Choroid plexus epithelial cell (primary cell): ENCODE data around the gene HACL1.

Experiments
- DNase-seq: peaks from one replicate; pipeline ENCODE4 v3.0.0-alpha.2; 2010; ENCODE audit warnings: low read depth
- H3K4me3 ChIP-seq: 2 replicates; pipeline ENCODE4 v1.5.1; 2011; ENCODE audit warnings: low read depth, mild to moderate bottlenecking, control low read depth, low read length, moderate library complexity
- CTCF ChIP-seq: conservative IDR thresholded peaks from 2 replicates; pipeline ENCODE4 v1.5.1; 2011; ENCODE audit warnings: low read depth, mild to moderate bottlenecking, control low read depth, inconsistent platforms, low read length, moderate library complexity

The HACL1 gene

GRCh38 chr3:15520185-15520584 lies 81.2 kb downstream of the HACL1 start:
- DNase-seq, result no peak
- H3K4me3 ChIP-seq, result no peak overlapping the region
- no peak for TF ChIP-seq CTCF

- no peak overlapping the region for H3K4me3 ChIP-seq
- no peak for TF ChIP-seq CTCF
- no peak for DNase-seq
Observed at GRCh38 chr3:15519096-15519495, 82.3 kb downstream of the HACL1 start.

GRCh38 chr3:15514663-15515340 lies 86.6 kb downstream of the HACL1 start:
- H3K4me3 ChIP-seq, result no peak overlapping the region
- no peak for TF ChIP-seq CTCF
- DNase-seq, result no peak

GRCh38 chr3:15513810-15514662 lies 87.3 kb downstream of the HACL1 start:
- no peak for TF ChIP-seq CTCF

GRCh38 chr3:15513116-15513515 lies 88.3 kb downstream of the HACL1 start:
- TF ChIP-seq CTCF, result no peak
- DNase-seq, result no peak
- H3K4me3 ChIP-seq, result no peak overlapping the region

More at GRCh38 chr3:15513810-15514662, 87.3 kb downstream of the HACL1 start:
- DNase-seq, result no peak
- H3K4me3 ChIP-seq, result no peak overlapping the region

GRCh38 chr3:15512166-15512565 lies 89.2 kb downstream of the HACL1 start:
- no peak for TF ChIP-seq CTCF
- no peak overlapping the region for H3K4me3 ChIP-seq
- no peak for DNase-seq
